K562 (cell line): Measurements from ENCODE around the gene CCDC78. TPM values are rescaled to one million over a fixed set of nuclear protein-coding genes. Genes with fewer than 3 reads are reported as not detected.

Experiments used
- ARNT ChIP-seq, 2 experiments: fragments of 450-650 bp; IDR thresholded peaks; 2 replicates each; pipeline ENCODE4 v1.6.1; 2016; ENCODE audit warnings: mild to moderate bottlenecking in 1 of 2
- CHD2 ChIP-seq: IDR thresholded peaks from 2 replicates; pipeline ENCODE4 v1.6.1; 2011; ENCODE audit warnings: low read depth, low read length
- CREB1 ChIP-seq, 2 experiments: sonication (generic) in 1 of 2; formaldehyde crosslinking in 1 of 2; IDR thresholded peaks; 2 replicates each; pipeline versions ENCODE4 v1.6.1 to v1.8.0; 2012 to 2022; ENCODE audit warnings: inconsistent platforms in 1 of 2, mild to moderate bottlenecking in 1 of 2, missing genetic modification reagents in 1 of 2, moderate library complexity in 1 of 2
- HLTF ChIP-seq: fragments of 450-650 bp; IDR thresholded peaks from 2 replicates; pipeline ENCODE4 v1.6.1; 2016
- ILK ChIP-seq: fragments of 450-650 bp; IDR thresholded peaks from 2 replicates; pipeline ENCODE4 v1.6.1; 2016; ENCODE audit warnings: missing genetic modification characterization, low read depth, mild to moderate bottlenecking, missing compliant biosample characterization, moderate library complexity, borderline replicate concordance
- IRF9 ChIP-seq: fragments of 450-650 bp; IDR thresholded peaks from 2 replicates; pipeline ENCODE4 v1.6.1; 2016; ENCODE audit warnings: missing biosample characterization, missing genetic modification characterization
- KDM5B ChIP-seq: fragments of 200-600 bp; sonication (generic); IDR thresholded peaks from 2 replicates; pipeline ENCODE4 v1.6.1; 2012; ENCODE audit warnings: low read depth, mild to moderate bottlenecking, moderate library complexity, low read length, control low read depth, inconsistent platforms; ENCODE audit not compliant: insufficient replicate concordance
- MCM5 ChIP-seq: fragments of 450-650 bp; IDR thresholded peaks from 2 replicates; pipeline ENCODE4 v1.6.1; 2016; ENCODE audit warnings: low read depth
- MTA3 ChIP-seq: fragments of 450-650 bp; formaldehyde crosslinking; IDR thresholded peaks from 2 replicates; pipeline ENCODE4 v1.6.1; 2017; ENCODE audit warnings: mild to moderate bottlenecking, borderline replicate concordance
- NFE2 ChIP-seq: IDR thresholded peaks from 2 replicates; pipeline ENCODE4 v1.6.1; 2014; ENCODE audit warnings: antibody characterized with exemption, low read depth
- NFIC ChIP-seq: fragments of 450-650 bp; IDR thresholded peaks from 2 replicates; pipeline ENCODE4 v1.6.1; 2017; ENCODE audit warnings: mild to moderate bottlenecking, inconsistent platforms
- NFIX ChIP-seq: fragments of 250-450 bp; sonication (Bioruptor Pico); IDR thresholded peaks from 2 replicates; pipeline ENCODE4 v1.4.0; 2020; ENCODE audit warnings: low read depth, mild to moderate bottlenecking, moderate library complexity
- NR4A1 ChIP-seq, 2 experiments: fragments of 250-450 bp in 1 of 2; fragments of 450-650 bp in 1 of 2; sonication (Bioruptor Pico) in 1 of 2; IDR thresholded peaks; 2 replicates each; pipeline versions ENCODE4 v1.4.0 to v1.6.1; 2016 to 2020; ENCODE audit warnings: mild to moderate bottlenecking in 2 of 2, missing compliant biosample characterization in 1 of 2, missing genetic modification characterization in 1 of 2, moderate library complexity in 1 of 2
- SMAD4 ChIP-seq: fragments of 250-450 bp; sonication (Bioruptor Pico); conservative IDR thresholded peaks from 2 replicates; pipeline ENCODE4 v1.8.0; 2021; ENCODE audit warnings: inconsistent platforms, mild to moderate bottlenecking, moderate library complexity
- TARDBP ChIP-seq: fragments of 450-650 bp; IDR thresholded peaks from 2 replicates; pipeline ENCODE4 v1.6.1; 2016
- ZKSCAN1 ChIP-seq: fragments of 150-350 bp; IDR thresholded peaks from 2 replicates; pipeline ENCODE4 v1.6.1; 2016; ENCODE audit warnings: low read depth, low read length
- ZNF445 ChIP-seq: fragments of 250-450 bp; sonication (Bioruptor Pico); IDR thresholded peaks from 2 replicates; pipeline ENCODE4 v1.4.0; 2020; ENCODE audit warnings: low read depth, mild to moderate bottlenecking, moderate library complexity
- ZNF586 ChIP-seq: fragments of 450-650 bp; formaldehyde crosslinking; conservative IDR thresholded peaks from 2 replicates; pipeline ENCODE4 v1.4.0; 2020; ENCODE audit warnings: mild to moderate bottlenecking, moderate library complexity
- polyA plus RNA-seq, 8 experiments: library from polyadenylated mRNA; depleted of rRNA in 4 of 8; stranded (reverse) in 5 of 8; unstranded in 3 of 8; fragments of >200 nt; fragmentation: Nextera tagmentation in 2 of 8; fragmentation: Illumina TruSeq in 1 of 8; extraction: Ambion mirVana in 2 of 8; extraction: Trizol in 1 of 8; gene quantifications; 2 replicates each; pipeline versions ENCODE4 v1.2.1 to v1.2.3, GENCODE V29; 2011 to 2014; ENCODE audit warnings: inconsistent platforms in 1 of 8, missing spikeins in 1 of 8
- total RNA-seq, 7 experiments: library from RNA; depleted of rRNA in 6 of 7; stranded (reverse); fragments of >200 nt in 6 of 7; fragmentation: Illumina TruSeq in 2 of 7; extraction: Trizol in 2 of 7; gene quantifications; 2 replicates each; pipeline versions ENCODE4 v1.2.1 to v1.2.3, GENCODE V29; 2011 to 2021; ENCODE audit warnings: low replicate concordance in 1 of 7
- TF ChIP-seq, protein P1 (sequence below), 2 experiments: fragments of 150-350 bp in 1 of 2; IDR thresholded peaks; 2 replicates each; pipeline ENCODE4 v1.6.1; 2012 to 2016; ENCODE audit warnings: low read depth in 2 of 2, low read length in 2 of 2, mild to moderate bottlenecking in 1 of 2, moderate library complexity in 1 of 2
- TF ChIP-seq, protein P2 (sequence below): fragments of 450-650 bp; IDR thresholded peaks from 2 replicates; pipeline ENCODE4 v1.6.1; 2016; ENCODE audit warnings: antibody characterized with exemption
- TF ChIP-seq, protein P3 (sequence below): fragments of 250-450 bp; sonication (Bioruptor Pico); IDR thresholded peaks from 2 replicates; pipeline ENCODE4 v1.4.0; 2020; ENCODE audit warnings: borderline replicate concordance

The CCDC78 gene
- total and polyA plus RNA-seq, 9 of the 15 experiments (the other 6 are each of a cell fraction or from before 2014, with no cell fraction given) = 0.24 to 17.7 (median 2.9) TPM

GRCh38 chr16:733382-734207, 7.4 kb upstream of the CCDC78 start (continued):
- TF ChIP-seq, protein P1, sequence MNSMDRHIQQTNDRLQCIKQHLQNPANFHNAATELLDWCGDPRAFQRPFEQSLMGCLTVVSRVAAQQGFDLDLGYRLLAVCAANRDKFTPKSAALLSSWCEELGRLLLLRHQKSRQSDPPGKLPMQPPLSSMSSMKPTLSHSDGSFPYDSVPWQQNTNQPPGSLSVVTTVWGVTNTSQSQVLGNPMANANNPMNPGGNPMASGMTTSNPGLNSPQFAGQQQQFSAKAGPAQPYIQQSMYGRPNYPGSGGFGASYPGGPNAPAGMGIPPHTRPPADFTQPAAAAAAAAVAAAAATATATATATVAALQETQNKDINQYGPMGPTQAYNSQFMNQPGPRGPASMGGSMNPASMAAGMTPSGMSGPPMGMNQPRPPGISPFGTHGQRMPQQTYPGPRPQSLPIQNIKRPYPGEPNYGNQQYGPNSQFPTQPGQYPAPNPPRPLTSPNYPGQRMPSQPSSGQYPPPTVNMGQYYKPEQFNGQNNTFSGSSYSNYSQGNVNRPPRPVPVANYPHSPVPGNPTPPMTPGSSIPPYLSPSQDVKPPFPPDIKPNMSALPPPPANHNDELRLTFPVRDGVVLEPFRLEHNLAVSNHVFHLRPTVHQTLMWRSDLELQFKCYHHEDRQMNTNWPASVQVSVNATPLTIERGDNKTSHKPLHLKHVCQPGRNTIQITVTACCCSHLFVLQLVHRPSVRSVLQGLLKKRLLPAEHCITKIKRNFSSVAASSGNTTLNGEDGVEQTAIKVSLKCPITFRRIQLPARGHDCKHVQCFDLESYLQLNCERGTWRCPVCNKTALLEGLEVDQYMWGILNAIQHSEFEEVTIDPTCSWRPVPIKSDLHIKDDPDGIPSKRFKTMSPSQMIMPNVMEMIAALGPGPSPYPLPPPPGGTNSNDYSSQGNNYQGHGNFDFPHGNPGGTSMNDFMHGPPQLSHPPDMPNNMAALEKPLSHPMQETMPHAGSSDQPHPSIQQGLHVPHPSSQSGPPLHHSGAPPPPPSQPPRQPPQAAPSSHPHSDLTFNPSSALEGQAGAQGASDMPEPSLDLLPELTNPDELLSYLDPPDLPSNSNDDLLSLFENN (IDR thresholded peaks at IDR 0.05; ENCODE audit: low read depth in 2 of 2, low read length in 2 of 2) = no peak
- TF ChIP-seq ILK (tag) = no peak
- TF ChIP-seq KDM5B = no peak
- TF ChIP-seq NFIX (CRISPR knock-in tag) = no peak
- no peak for TF ChIP-seq NFIC
- TF ChIP-seq ARNT (IDR thresholded peaks at IDR 0.05) = no peak
- no peak for TF ChIP-seq TARDBP
- TF ChIP-seq CREB1 (IDR thresholded peaks at IDR 0.05) = no peak
- TF ChIP-seq CREB1 (CRISPR knock-in tag; IDR thresholded peaks at IDR 0.05) = no peak
- no peak for TF ChIP-seq ZNF586 (CRISPR knock-in tag)
- no peak for TF ChIP-seq MTA3
- no peak for TF ChIP-seq MCM5
- no peak for TF ChIP-seq CHD2
- no peak for TF ChIP-seq NFE2
- no peak for TF ChIP-seq SMAD4 (CRISPR knock-in tag)
- TF ChIP-seq, protein P2, sequence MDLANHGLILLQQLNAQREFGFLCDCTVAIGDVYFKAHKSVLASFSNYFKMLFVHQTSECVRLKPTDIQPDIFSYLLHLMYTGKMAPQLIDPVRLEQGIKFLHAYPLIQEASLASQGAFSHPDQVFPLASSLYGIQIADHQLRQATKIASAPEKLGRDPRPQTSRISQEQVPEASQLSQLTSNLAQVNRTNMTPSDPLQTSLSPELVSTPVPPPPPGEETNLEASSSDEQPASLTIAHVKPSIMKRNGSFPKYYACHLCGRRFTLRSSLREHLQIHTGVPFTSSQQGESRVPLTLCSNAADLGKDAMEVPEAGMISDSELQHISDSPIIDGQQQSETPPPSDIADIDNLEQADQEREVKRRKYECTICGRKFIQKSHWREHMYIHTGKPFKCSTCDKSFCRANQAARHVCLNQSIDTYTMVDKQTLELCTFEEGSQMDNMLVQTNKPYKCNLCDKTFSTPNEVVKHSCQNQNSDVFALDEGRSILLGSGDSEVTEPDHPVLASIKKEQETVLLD = 0 out of 2 replicates have a peak, but pooled peaks have one; percentile 34
- no peak for TF ChIP-seq ZKSCAN1
- no peak for TF ChIP-seq NR4A1 (CRISPR knock-in tag; IDR thresholded peaks at IDR 0.05)
- TF ChIP-seq NR4A1 (tag; IDR thresholded peaks at IDR 0.05) = no peak
- TF ChIP-seq HLTF = no peak
- TF ChIP-seq ZNF445 (CRISPR knock-in tag) = no peak
- no peak for TF ChIP-seq IRF9
- TF ChIP-seq, protein P3, sequence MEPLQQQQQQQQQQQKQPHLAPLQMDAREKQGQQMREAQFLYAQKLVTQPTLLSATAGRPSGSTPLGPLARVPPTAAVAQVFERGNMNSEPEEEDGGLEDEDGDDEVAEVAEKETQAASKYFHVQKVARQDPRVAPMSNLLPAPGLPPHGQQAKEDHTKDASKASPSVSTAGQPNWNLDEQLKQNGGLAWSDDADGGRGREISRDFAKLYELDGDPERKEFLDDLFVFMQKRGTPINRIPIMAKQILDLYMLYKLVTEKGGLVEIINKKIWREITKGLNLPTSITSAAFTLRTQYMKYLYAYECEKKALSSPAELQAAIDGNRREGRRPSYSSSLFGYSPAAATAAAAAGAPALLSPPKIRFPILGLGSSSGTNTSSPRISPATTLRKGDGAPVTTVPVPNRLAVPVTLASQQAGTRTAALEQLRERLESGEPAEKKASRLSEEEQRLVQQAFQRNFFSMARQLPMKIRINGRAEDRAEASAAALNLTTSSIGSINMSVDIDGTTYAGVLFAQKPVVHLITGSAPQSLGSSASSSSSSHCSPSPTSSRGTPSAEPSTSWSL (CRISPR knock-in tag) = no peak
